Cardiac muscle cell (in vitro differentiated cells and primary cell): Measurements from ENCODE around the gene ACOT8. TPM values are rescaled to one million over a fixed set of nuclear protein-coding genes. Genes with fewer than 3 reads are reported as not detected.

ENCODE experiments used
- DNase-seq, 2 donors: peaks; one replicate each; pipeline versions ENCODE4 v3.0.0 to v3.0.0-alpha.2; 2010 to 2017; ENCODE audit warnings: low read depth in 1 of 2, low spot score in 1 of 2
- H3K27ac ChIP-seq: fragments of 200-600 bp; sonication (generic); 2 replicates; pipeline ENCODE4 v1.5.1; 2016
- H3K27me3 ChIP-seq: fragments of 200-600 bp; sonication (generic); 2 replicates; pipeline ENCODE4 v1.6.0; 2016; ENCODE audit warnings: control low read depth
- H3K36me3 ChIP-seq: fragments of 200-600 bp; sonication (generic); 2 replicates; pipeline ENCODE4 v1.5.1; 2016; ENCODE audit warnings: control low read depth
- H3K4me1 ChIP-seq: fragments of 200-600 bp; sonication (generic); 2 replicates; pipeline ENCODE4 v1.8.1; 2017; ENCODE audit warnings: low read depth, mild to moderate bottlenecking, mixed run types
- H3K4me3 ChIP-seq: fragments of 200-600 bp; sonication (generic); 2 replicates; pipeline ENCODE4 v1.5.1; 2016; ENCODE audit warnings: mild to moderate bottlenecking
- H3K9me3 ChIP-seq: fragments of 200-600 bp; sonication (generic); 2 replicates; pipeline ENCODE4 v1.5.1; 2017; ENCODE audit warnings: low read depth, mild to moderate bottlenecking, control low read depth
- polyA plus RNA-seq: library from polyadenylated mRNA; unstranded; fragments of >200 nt; fragmentation: Nextera tagmentation; extraction: Ambion mirVana; gene quantifications from 2 replicates; pipeline ENCODE4 v1.2.1, GENCODE V29; 2016
- total RNA-seq: library from RNA; depleted of rRNA; stranded (reverse); fragments of >200 nt; gene quantifications from 2 replicates; pipeline ENCODE4 v1.2.3, GENCODE V29; 2016
- TF ChIP-seq, protein P1 (sequence below): IDR thresholded peaks from 2 replicates; pipeline ENCODE4 v1.5.1; 2012; ENCODE audit warnings: low read depth, mild to moderate bottlenecking, low read length

ACOT8 gene
- total and polyA plus RNA-seq, 2 experiments from 2014 or later, result 55.9 to 64.9 TPM

DNA sequence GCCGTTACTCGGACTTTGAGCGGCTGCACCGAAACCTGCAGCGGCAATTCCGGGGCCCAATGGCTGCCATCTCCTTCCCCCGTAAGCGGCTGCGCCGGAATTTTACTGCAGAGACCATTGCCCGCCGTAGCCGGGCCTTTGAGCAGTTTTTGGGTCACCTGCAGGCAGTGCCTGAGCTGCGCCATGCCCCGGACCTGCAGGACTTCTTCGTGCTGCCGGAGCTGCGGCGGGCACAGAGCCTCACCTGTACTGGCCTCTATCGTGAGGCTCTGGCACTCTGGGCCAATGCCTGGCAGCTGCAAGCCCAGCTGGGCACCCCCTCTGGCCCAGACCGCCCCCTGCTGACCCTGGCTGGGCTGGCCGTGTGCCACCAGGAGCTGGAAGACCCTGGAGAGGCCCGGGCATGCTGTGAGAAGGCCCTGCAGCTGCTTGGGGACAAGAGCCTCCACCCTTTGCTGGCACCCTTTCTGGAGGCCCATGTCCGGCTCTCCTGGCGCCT is 16.4 kb downstream of the ACOT8 start:
- Histone ChIP-seq H3K9me3 (no peaks in the 10 kb centered on the region), H3K27ac (peak overlapping the region; percentile 66), H3K4me3 (no peak overlapping the region), H3K36me3 (peaks cover 26% of the 10 kb centered on the region), H3K4me1 (peaks cover 10% of the 10 kb centered on the region), H3K27me3 (no peaks in the 10 kb centered on the region)
- no peak for DNase-seq
- TF ChIP-seq, protein P1, sequence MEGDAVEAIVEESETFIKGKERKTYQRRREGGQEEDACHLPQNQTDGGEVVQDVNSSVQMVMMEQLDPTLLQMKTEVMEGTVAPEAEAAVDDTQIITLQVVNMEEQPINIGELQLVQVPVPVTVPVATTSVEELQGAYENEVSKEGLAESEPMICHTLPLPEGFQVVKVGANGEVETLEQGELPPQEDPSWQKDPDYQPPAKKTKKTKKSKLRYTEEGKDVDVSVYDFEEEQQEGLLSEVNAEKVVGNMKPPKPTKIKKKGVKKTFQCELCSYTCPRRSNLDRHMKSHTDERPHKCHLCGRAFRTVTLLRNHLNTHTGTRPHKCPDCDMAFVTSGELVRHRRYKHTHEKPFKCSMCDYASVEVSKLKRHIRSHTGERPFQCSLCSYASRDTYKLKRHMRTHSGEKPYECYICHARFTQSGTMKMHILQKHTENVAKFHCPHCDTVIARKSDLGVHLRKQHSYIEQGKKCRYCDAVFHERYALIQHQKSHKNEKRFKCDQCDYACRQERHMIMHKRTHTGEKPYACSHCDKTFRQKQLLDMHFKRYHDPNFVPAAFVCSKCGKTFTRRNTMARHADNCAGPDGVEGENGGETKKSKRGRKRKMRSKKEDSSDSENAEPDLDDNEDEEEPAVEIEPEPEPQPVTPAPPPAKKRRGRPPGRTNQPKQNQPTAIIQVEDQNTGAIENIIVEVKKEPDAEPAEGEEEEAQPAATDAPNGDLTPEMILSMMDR, result no peak

DNA sequence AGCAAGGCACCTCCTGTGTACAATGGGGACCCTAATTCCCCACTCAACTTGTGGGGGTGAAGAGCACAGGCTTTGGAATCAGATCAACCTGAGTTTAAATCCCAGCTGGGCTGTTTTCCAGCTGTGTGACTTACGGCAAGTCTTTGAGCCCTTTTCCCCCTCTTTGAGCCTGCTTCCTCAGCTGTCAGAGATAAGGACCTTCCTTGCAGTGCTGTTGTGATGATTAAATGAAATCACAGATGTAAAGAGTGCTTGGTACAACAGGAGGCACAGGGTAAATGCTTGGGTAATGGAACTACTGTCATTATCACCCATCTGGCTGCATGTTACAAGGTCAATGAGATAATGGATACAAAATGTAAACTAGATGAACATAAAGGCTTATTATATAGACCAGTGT is 20.4 kb downstream of the ACOT8 start:
- TF ChIP-seq, protein P1, result no peak
- peaks cover 7% of the 10 kb centered on the region for H3K36me3 ChIP-seq
- H3K27me3 ChIP-seq, result no peaks in the 10 kb centered on the region
- peak in 1 of 2 donors; percentile 60 for DNase-seq
- peak overlapping the region; percentile 37 for H3K27ac ChIP-seq
- peaks cover 23% of the 10 kb centered on the region for H3K4me1 ChIP-seq
- H3K9me3 ChIP-seq, result no peaks in the 10 kb centered on the region
- H3K4me3 ChIP-seq, result no peak overlapping the region

DNA sequence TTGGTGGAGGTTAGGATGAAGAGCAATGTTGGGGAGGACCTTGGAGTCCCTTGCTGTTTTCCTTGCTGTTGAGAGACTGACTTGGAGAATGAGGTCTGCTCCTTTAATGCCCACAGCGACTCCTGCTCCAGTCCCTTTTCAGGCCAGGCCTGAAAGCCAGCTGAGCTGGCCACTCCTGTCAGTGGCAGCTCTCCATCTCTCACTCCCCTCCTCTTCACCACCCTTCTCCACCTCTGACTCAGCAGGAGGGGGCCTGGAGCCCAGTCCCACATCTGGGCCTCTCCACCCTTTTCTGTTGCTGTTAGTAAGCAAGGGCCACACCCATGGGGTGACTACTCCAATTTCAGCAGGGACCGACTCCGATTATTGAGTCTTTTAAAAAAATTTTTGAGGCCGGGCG is 21.4 kb downstream of the ACOT8 start:
- Histone ChIP-seq H3K27me3 (no peaks in the 10 kb centered on the region), H3K9me3 (no peaks in the 10 kb centered on the region), H3K36me3 (peaks cover under 1% of the 10 kb centered on the region), H3K4me1 (peaks cover 23% of the 10 kb centered on the region), H3K4me3 (no peak overlapping the region), H3K27ac (peak overlapping the region; percentile 26)
- DNase-seq, result no peak
- TF ChIP-seq, protein P1, result no peak

DNA sequence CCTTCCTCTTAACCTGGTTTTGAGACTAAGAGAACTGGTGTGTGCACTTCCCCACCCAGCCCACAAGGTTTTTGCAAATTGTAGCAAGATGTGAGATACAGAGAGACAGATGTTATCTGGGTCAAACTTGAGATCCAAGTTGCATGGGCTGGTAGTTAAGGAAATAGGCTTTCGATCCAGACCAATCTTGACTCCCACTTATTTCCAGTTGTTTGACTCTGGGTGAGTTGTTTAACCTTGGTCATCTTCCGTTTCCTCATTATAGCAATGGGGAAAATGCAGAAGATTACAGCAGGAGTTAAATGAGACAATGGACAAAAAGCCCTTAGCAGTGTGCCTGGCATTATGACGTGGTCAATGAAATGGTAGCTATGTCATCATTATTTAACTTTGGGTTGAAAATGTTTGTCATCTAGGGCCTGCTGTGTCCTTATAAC is 21.8 kb downstream of the ACOT8 start:
- peaks cover 23% of the 10 kb centered on the region for H3K4me1 ChIP-seq
- no peak overlapping the region for H3K4me3 ChIP-seq
- H3K9me3 ChIP-seq, result no peaks in the 10 kb centered on the region
- H3K36me3 ChIP-seq, result no peaks in the 10 kb centered on the region
- no peaks in the 10 kb centered on the region for H3K27me3 ChIP-seq
- TF ChIP-seq, protein P1, result no peak
- H3K27ac ChIP-seq, result peak overlapping the region; percentile 26
- DNase-seq, result no peak

DNA sequence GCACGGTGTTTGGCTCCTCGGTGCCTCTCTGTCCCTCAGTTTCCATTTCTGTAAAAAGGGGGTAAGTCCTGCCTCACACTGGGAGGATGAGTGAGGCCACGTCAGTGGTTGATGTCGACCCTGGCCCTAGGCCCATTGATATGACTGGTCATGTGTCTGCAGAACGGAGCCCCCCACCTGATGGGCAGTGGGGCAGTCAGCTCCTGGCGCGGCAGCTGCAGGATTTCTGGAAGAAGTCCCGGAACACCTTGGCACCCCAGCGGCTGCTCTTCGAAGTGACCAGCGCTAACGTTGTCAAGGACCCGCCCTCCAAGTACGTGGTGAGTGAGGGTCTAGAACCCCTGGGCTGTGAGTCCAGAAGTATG is 22.4 kb downstream of the ACOT8 start:
- no peak for DNase-seq
- peak overlapping the region; percentile 66 for H3K4me3 ChIP-seq
- no peaks in the 10 kb centered on the region for H3K27me3 ChIP-seq
- H3K9me3 ChIP-seq, result no peaks in the 10 kb centered on the region
- no peaks in the 10 kb centered on the region for H3K36me3 ChIP-seq
- TF ChIP-seq, protein P1, result no peak
- H3K27ac ChIP-seq, result no peak overlapping the region
- H3K4me1 ChIP-seq, result peaks cover 23% of the 10 kb centered on the region
